ENCODE data around the gene CAMKMT. TPM values are rescaled to one million over a fixed set of nuclear protein-coding genes. Genes with fewer than 3 reads are reported as not detected.

The CAMKMT gene
- total RNA-seq, 2 experiments from 2014 or later = 25.7 to 27.4 TPM

- Histone ChIP-seq H3K36me3 (ENCODE audit: insufficient read depth, low read length) (no peaks in the 10 kb centered on the region; the same call in 1 of the 2 replicates), H3K4me2 (ENCODE audit: low read length) (no peak overlapping the region), H3K9me3 (ENCODE audit: low read length) (no peaks in the 10 kb centered on the region), H3K79me2 (ENCODE audit: insufficient read depth, low read depth, low read length) (no peaks in the 10 kb centered on the region; the same call in 1 of the 2 replicates), H4K20me1 (ENCODE audit: insufficient read depth, low read length) (no peaks in the 10 kb centered on the region), H3K4me3 (ENCODE audit: low read depth, low read length, poor library complexity, severe bottlenecking) (no peak overlapping the region), H2AFZ (ENCODE audit: low read length) (no peak overlapping the region), H3K27ac (ENCODE audit: low read depth, low read length, poor library complexity, severe bottlenecking) (no peak overlapping the region), H3K4me1 (ENCODE audit: insufficient read depth, low read length, poor library complexity, severe bottlenecking) (no peaks in the 10 kb centered on the region), H3K9me2 (ENCODE audit: insufficient read depth, low read length) (no peaks in the 10 kb centered on the region)
- intact Hi-C loops (cut with micrococcal nuclease; ENCODE audit: unreplicated experiment) = no loop called here
- no peak for DNase-seq (ENCODE audit: low spot score)
- BruUV-seq (replicated peaks) = no TSS peak
- TF ChIP-seq CTCF (conservative IDR thresholded peaks at IDR 0.05; ENCODE audit: low read length) = no peak
- CTCF ChIA-PET (ENCODE audit: unreplicated experiment) = no interaction called here
- POLR2A ChIA-PET = interaction anchor here (0.6 to 4.5 kb wide), 3 partner anchors 10 to 787 kb away, joined by 3 to 23 read pairs (median 5); no protein-coding TSS in a partner anchor
These were observed 9.2 kb upstream of the CAMKMT start for GRCh38 chr2:44352510-44352909.

- CTCF ChIA-PET (ENCODE audit: unreplicated experiment) = no interaction called here
- Histone ChIP-seq H4K20me1 (ENCODE audit: insufficient read depth, low read length) (no peaks in the 10 kb centered on the region), H3K4me1 (ENCODE audit: insufficient read depth, low read length, poor library complexity, severe bottlenecking) (peaks cover under 1% of the 10 kb centered on the region), H3K4me3 (ENCODE audit: low read depth, low read length, poor library complexity, severe bottlenecking) (no peak overlapping the region), H3K9me2 (ENCODE audit: insufficient read depth, low read length) (no peaks in the 10 kb centered on the region), H3K9me3 (ENCODE audit: low read length) (no peaks in the 10 kb centered on the region), H2AFZ (ENCODE audit: low read length) (no peak overlapping the region), H3K79me2 (ENCODE audit: insufficient read depth, low read depth, low read length) (peaks cover 12% of the 10 kb centered on the region; the same call in 1 of the 2 replicates), H3K4me2 (ENCODE audit: low read length) (no peak overlapping the region), H3K36me3 (ENCODE audit: insufficient read depth, low read length) (no peaks in the 10 kb centered on the region), H3K27ac (ENCODE audit: low read depth, low read length, poor library complexity, severe bottlenecking) (no peak overlapping the region)
- no TSS peak for BruUV-seq (replicated peaks)
- DNase-seq (ENCODE audit: low spot score) = no peak
- intact Hi-C loops (cut with micrococcal nuclease; ENCODE audit: unreplicated experiment) = no loop called here
- no peak for TF ChIP-seq EZH2phosphoT487 (IDR thresholded peaks at IDR 0.05; ENCODE audit: borderline replicate concordance, low read depth, low read length)
- TF ChIP-seq CTCF (conservative IDR thresholded peaks at IDR 0.05; ENCODE audit: low read length) = no peak
- POLR2A ChIA-PET = interaction anchor here (0.7 to 1.2 kb wide), 2 partner anchors 16 to 18 kb away, joined by 3 read pairs; no protein-coding TSS in a partner anchor
These were observed 7.0 kb upstream of the CAMKMT start for GRCh38 chr2:44354761-44355160.

DNA sequence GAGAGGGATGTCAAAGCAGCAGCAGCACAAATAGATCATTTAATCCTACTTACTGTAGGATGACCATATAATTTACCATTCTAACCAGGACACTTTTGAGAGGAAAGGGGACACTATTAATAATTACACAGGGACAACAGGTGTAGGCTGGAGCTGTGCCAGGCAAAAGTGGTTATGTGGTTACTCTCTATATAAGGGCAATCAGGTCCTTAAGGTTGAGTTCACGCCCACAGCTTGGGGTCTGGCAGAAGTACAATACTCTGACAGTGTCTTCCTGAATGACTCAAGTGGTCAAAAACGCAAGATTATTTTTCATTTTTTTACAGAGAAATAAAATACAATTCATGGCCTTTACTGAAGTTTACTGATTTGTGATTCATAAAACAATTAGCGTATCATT is 3.2 kb upstream of the CAMKMT start:
- no peak for TF ChIP-seq CTCF (conservative IDR thresholded peaks at IDR 0.05; ENCODE audit: low read length)
- no peak for TF ChIP-seq EZH2phosphoT487 (IDR thresholded peaks at IDR 0.05; ENCODE audit: borderline replicate concordance, low read depth, low read length)
- H3K9me2 ChIP-seq (ENCODE audit: insufficient read depth, low read length) = no peaks in the 10 kb centered on the region
- CTCF ChIA-PET (ENCODE audit: unreplicated experiment) = no interaction called here
- H2AFZ ChIP-seq (ENCODE audit: low read length) = no peak overlapping the region
- H3K36me3 ChIP-seq (ENCODE audit: insufficient read depth, low read length) = no peaks in the 10 kb centered on the region
- no peak overlapping the region for H3K4me2 ChIP-seq (ENCODE audit: low read length)
- DNase-seq (ENCODE audit: low spot score) = no peak
- intact Hi-C loops (cut with micrococcal nuclease; ENCODE audit: unreplicated experiment) = no loop called here
- POLR2A ChIA-PET = interaction anchor here (0.7 to 1.0 kb wide), 5 partner anchors 10 to 263 kb away, joined by 3 to 6 read pairs (median 4); no protein-coding TSS in a partner anchor
- peaks cover 13% of the 10 kb centered on the region for H3K4me1 ChIP-seq (ENCODE audit: insufficient read depth, low read length, poor library complexity, severe bottlenecking)
- H3K9me3 ChIP-seq (ENCODE audit: low read length) = no peaks in the 10 kb centered on the region
- no peak overlapping the region for H3K4me3 ChIP-seq (ENCODE audit: low read depth, low read length, poor library complexity, severe bottlenecking)
- no peak overlapping the region for H3K27ac ChIP-seq (ENCODE audit: low read depth, low read length, poor library complexity, severe bottlenecking)
- peaks cover 32% of the 10 kb centered on the region; the same call in 1 of the 2 replicates for H3K79me2 ChIP-seq (ENCODE audit: insufficient read depth, low read depth, low read length)
- no TSS peak for BruUV-seq (replicated peaks)
- no peaks in the 10 kb centered on the region for H4K20me1 ChIP-seq (ENCODE audit: insufficient read depth, low read length)
